SK-N-SH treated with all-trans-retinoic acid at 6 μM for 48 hours (cell line): ENCODE data around the gene AGBL2.

Experiments used
- ARNTL ChIP-seq: fragments of 450-650 bp; formaldehyde crosslinking; IDR thresholded peaks from 2 replicates; pipeline ENCODE4 v1.5.0; 2020; ENCODE audit warnings: low read depth, mild to moderate bottlenecking, moderate library complexity, borderline replicate concordance
- CSDC2 ChIP-seq: fragments of 250-450 bp; sonication (Bioruptor Pico); IDR thresholded peaks from 2 replicates; pipeline ENCODE4 v1.5.0; 2020; ENCODE audit warnings: mild to moderate bottlenecking, moderate library complexity
- ESRRG ChIP-seq: fragments of 250-450 bp; sonication (Bioruptor Pico); IDR thresholded peaks from 2 replicates; pipeline ENCODE4 v1.6.1; 2021; ENCODE audit warnings: mild to moderate bottlenecking
- ISL1 ChIP-seq: fragments of 250-450 bp; sonication (Bioruptor Pico); IDR thresholded peaks from 2 replicates; pipeline ENCODE4 v2.1.2; 2022; ENCODE audit warnings: mild to moderate bottlenecking, moderate library complexity
- PPARA ChIP-seq: fragments of 250-450 bp; sonication (Bioruptor Pico); IDR thresholded peaks from 2 replicates; pipeline ENCODE4 v1.5.0; 2020; ENCODE audit warnings: mild to moderate bottlenecking, borderline replicate concordance
- ZNF565 ChIP-seq: fragments of 450-650 bp; formaldehyde crosslinking; conservative IDR thresholded peaks from 2 replicates; pipeline ENCODE4 v1.5.0; 2020; ENCODE audit warnings: low read depth, mild to moderate bottlenecking, moderate library complexity
- TF ChIP-seq, protein P1 (sequence below): fragments of 250-450 bp; sonication (Bioruptor Pico); IDR thresholded peaks from 2 replicates; pipeline ENCODE4 v1.5.1; 2020; ENCODE audit warnings: low read depth, mild to moderate bottlenecking, moderate library complexity

DNA sequence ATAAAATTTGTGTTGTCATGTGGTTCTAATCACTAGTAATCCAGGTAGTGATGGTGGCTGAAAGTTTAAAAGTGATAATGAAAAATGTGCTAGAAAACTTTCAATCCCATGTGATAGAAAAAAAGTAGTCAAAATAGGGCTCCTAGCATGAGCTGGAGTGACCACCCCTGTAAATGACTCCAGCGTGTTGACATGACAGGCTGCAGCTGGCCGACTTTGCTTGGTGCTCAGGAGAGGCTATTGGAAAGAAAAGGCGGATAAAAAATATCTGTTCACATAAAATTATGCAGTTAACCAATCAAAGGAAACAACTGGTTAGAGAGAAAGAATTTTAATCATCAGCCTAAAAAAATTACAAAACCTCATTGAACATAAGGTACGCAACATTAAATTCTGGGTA, 55.9 kb downstream of the AGBL2 start:
- TF ChIP-seq, protein P1, sequence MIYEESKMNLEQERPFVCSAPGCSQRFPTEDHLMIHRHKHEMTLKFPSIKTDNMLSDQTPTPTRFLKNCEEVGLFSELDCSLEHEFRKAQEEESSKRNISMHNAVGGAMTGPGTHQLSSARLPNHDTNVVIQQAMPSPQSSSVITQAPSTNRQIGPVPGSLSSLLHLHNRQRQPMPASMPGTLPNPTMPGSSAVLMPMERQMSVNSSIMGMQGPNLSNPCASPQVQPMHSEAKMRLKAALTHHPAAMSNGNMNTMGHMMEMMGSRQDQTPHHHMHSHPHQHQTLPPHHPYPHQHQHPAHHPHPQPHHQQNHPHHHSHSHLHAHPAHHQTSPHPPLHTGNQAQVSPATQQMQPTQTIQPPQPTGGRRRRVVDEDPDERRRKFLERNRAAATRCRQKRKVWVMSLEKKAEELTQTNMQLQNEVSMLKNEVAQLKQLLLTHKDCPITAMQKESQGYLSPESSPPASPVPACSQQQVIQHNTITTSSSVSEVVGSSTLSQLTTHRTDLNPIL (CRISPR knock-in tag): no peak
- no peak for TF ChIP-seq ARNTL
- no peak for TF ChIP-seq ISL1
- no peak for TF ChIP-seq ZNF565 (CRISPR knock-in tag)
- TF ChIP-seq ESRRG (CRISPR knock-in tag): no peak
- no peak for TF ChIP-seq CSDC2 (CRISPR knock-in tag)
- TF ChIP-seq PPARA: no peak
